HG02763 (cell line): ENCODE data around the gene DCP2.

Experiments used
- ATAC-seq: cut with Tn5 transposase; IDR thresholded peaks from one replicate; pipeline ENCODE4 v1.9.1; 2021; ENCODE audit warnings: mild to moderate bottlenecking, moderate library complexity; ENCODE audit not compliant: unreplicated experiment

DCP2 gene

DNA sequence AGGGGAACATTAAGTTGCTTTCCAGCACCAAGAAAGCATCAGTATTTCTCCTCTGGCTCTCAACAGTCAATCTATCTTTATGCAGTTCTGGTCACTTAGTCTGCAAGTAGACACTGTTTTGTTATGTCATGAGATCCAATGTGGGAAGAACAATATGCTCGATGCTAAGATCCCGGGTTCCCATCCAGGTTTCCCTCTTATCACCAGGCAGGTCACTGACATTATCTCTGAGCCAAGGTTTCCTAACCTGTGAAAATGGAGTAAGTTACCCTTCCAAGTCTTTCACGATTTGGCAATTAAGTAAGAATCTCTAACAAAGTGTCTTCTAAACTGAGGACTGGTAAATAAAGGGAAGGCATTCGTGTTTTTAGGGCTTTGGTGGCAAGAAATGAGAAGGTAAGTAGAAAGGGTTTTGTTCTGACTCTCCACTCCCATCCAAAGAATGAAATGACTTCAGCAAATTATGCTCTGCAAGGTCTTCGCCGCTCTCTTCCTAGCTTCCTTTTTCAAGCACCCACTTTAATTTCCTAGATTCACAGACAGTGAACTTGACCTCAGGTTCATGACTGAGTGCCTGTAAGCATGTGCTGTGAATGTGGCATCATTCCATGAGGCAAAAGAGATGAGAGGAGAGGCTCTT is 86.4 kb downstream of the DCP2 start:
- ATAC-seq, result no peak

DNA sequence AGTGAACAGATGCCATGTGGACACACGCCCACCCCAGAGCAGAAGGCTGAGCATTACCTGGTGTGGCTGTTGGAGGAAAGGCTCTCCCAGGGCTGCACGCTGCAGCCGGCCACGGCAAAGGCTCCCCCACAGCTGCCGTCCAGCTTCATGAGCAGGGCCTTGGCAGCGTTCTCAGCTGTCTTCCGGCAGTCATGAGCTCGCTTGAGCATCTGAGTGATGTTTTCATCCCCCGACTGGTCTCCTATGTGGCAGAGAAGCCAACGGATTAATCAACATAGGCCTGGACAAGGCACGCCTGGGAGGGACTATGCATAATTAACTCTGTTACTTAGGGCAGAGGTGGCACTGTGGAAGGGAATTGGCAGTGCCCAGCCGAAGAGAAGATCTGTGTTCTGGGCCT is 87.3 kb downstream of the DCP2 start:
- no peak for ATAC-seq

DNA sequence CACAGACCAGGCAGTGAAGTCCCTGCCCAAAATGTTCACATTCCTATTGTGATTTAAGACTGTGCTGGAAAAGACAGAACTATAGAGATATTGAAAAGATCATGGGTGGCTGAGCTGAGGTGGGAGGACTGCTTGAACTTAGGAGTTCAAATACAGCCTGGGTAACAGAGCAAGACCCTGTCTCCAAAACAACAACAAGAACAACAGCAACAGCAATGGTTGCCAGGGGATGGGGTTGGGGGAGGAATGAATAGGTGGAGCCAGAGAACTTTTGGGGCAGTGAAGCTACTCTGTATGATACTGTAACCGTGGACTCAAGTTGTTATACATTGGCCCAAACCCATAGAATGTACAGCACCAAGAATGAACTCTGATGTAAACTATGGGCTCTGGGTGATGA is 88.2 kb downstream of the DCP2 start:
- no peak for ATAC-seq

DNA sequence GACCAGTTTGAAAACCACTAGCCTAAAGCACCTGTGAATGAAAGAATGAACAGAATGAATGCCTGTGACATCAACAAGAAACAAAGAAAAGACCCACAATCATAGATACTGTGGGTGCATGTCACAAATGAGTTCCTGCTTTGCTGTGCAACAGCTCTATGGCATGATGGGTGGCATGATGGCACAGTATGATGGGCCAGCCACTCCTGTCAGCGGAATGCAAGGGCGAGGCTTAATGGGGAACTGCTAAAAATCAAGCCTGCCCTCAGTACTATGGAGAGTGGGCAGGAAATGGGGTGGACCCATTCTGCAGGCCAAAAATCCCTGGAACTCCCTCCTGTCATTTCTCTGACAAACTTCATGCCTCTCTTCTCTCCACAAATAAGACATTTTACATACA is 89.0 kb downstream of the DCP2 start:
- no peak for ATAC-seq

DNA sequence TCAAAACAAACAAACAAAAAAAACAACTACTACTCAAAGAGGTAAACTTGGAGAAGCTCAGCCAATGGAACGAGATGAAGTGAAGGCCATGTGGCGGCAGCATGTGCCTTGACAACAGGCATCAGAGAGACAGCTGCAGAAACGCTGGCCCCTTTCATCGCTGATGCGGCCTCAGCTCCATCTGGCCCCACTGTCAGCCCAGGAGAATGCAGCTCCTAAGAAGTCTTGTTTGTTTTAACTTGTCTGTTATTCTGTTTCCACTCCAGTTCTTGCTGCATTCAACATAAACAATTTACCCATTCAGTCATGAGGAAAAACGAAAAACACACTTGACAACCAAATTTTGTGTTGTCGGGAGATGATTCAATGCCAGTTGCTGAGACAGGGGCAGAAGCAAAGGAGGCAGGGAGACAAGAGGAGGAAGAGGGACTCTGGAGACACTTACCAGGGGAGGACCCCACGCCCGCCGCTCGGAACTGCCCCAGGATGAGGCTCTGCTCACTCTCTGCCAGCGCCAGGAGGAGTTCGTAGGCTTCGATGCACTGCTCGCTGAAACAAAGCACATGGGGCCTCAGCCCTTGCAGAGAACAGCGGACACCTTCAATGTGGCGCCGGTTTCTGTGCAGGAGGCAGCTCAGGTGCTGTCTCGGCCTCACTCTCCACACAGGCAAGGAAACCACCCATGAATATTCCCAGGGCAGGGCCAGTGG is 91.2 kb downstream of the DCP2 start:
- no peak for ATAC-seq

DNA sequence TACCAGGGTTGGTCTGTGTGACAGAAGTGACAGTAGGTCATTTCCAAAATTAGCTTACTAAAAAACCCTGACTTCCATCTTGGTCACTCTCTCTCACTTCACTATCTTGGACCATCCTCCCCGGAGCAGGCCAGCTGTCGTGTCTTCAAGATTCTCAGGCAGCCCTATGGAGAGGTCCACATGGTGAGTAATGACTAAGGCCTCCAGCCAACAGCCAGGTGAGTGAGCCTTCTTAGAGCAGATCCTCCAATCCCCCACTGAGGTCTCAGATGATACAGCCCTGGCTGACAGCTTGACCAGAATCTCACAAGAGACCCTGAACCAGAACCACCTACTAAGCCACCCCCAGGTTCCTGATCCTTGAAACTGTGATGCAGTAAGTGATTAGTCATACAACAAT is 92.0 kb downstream of the DCP2 start:
- ATAC-seq, result no peak
